ENCODE data around the gene TPRG1L. TPM values are rescaled to one million over a fixed set of nuclear protein-coding genes. Genes with fewer than 3 reads are reported as not detected.

Gene TPRG1L
- total RNA-seq, 1 donor from 2014 or later, result 10.6 TPM

GRCh38 chr1:3608154-3608553 is 16.7 kb upstream of the TPRG1L start:
- Histone ChIP-seq H3K4me1 (peaks cover 44% of the 10 kb centered on the region), H2AFZ (replicated peaks) (no peak overlapping the region), H3F3A (ENCODE audit: low read depth) (peaks cover 4% of the 10 kb centered on the region), H3K27me3 (peaks cover 16% of the 10 kb centered on the region), H3K27ac (no peak overlapping the region), H3K79me2 (ENCODE audit: low read depth) (peaks cover 25% of the 10 kb centered on the region), H3K9ac (no peak overlapping the region), H3K4me3 (no peak overlapping the region), H3K9me3 (ENCODE audit: low read depth) (no peaks in the 10 kb centered on the region), H4K20me1 (ENCODE audit: low read depth) (peaks cover 46% of the 10 kb centered on the region), H3K36me3 (no peaks in the 10 kb centered on the region), H3K4me2 (no peak overlapping the region)
- peak overlapping the region; percentile 38 for H3K4me3 Mint-ChIP-seq
- DNase-seq (ENCODE audit: low spot score), result no peak
- no peaks in the 10 kb centered on the region for H3K9me3 Mint-ChIP-seq
- peaks cover 45% of the 10 kb centered on the region for H3K4me1 Mint-ChIP-seq
- H3K27ac Mint-ChIP-seq, result no peak overlapping the region
- H3K27me3 Mint-ChIP-seq (ENCODE audit: insufficient read depth, low read depth), result peaks cover 4% of the 10 kb centered on the region
- H3K36me3 Mint-ChIP-seq, result no peaks in the 10 kb centered on the region
- TF ChIP-seq EZH2phosphoT487 (IDR thresholded peaks at IDR 0.05), result no peak
- TF ChIP-seq, protein P1, sequence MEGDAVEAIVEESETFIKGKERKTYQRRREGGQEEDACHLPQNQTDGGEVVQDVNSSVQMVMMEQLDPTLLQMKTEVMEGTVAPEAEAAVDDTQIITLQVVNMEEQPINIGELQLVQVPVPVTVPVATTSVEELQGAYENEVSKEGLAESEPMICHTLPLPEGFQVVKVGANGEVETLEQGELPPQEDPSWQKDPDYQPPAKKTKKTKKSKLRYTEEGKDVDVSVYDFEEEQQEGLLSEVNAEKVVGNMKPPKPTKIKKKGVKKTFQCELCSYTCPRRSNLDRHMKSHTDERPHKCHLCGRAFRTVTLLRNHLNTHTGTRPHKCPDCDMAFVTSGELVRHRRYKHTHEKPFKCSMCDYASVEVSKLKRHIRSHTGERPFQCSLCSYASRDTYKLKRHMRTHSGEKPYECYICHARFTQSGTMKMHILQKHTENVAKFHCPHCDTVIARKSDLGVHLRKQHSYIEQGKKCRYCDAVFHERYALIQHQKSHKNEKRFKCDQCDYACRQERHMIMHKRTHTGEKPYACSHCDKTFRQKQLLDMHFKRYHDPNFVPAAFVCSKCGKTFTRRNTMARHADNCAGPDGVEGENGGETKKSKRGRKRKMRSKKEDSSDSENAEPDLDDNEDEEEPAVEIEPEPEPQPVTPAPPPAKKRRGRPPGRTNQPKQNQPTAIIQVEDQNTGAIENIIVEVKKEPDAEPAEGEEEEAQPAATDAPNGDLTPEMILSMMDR (IDR thresholded peaks at IDR 0.05), result no peak
- TF ChIP-seq EZH2 (IDR thresholded peaks at IDR 0.05), result no peak

DNA sequence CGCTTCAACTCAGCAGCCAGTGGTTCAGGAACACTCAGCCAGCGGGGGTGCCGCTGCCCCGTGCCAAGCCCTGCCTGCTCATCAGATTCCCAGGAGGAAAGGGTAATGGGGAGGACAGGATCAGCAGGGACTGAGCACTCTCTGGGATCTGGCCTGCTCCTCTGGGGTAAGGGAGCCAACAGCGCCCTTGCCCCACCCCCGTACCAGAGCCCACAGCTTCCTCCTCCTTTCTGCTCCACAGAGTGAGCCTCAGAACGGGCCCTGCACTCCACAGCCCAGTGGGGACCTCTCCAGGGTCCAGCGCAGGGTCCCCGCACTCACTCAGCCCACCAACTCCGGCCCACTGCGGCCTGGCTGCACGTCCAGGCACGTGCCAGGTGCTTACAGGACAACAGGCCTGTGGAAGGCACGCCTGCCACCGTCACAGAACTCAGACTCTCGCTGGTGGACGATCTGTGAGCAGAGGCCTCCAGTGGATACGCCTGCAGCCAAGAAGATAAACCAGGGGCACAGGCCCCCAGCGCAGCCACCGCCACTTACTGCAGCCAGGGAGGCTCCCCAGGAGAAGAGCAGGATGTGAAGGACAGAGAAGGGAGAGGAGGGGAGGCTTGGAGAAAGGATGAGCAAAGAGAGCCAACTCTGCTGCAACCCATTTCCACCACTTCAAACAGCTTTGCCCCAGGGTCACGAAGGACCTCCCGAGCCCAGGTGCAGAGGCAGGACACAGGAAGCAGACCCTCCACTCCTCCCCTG is 15.6 kb upstream of the TPRG1L start:
- Mint-ChIP-seq H3K36me3 (no peaks in the 10 kb centered on the region), H3K27me3 (ENCODE audit: insufficient read depth, low read depth) (peaks cover 8% of the 10 kb centered on the region), H3K4me1 (peaks cover 55% of the 10 kb centered on the region), H3K4me3 (peak overlapping the region; percentile 91), H3K9me3 (no peaks in the 10 kb centered on the region), H3K27ac (no peak overlapping the region)
- H4K20me1 ChIP-seq (ENCODE audit: low read depth), result peaks cover 48% of the 10 kb centered on the region
- H2AFZ ChIP-seq (replicated peaks), result no peak overlapping the region
- H3K4me3 ChIP-seq, result no peak overlapping the region
- no peaks in the 10 kb centered on the region for H3K9me3 ChIP-seq (ENCODE audit: low read depth)
- no peak for DNase-seq (ENCODE audit: low spot score)
- H3F3A ChIP-seq (ENCODE audit: low read depth), result peaks cover 4% of the 10 kb centered on the region
- H3K27ac ChIP-seq, result no peak overlapping the region
- peaks cover 20% of the 10 kb centered on the region for H3K27me3 ChIP-seq
- no peaks in the 10 kb centered on the region for H3K36me3 ChIP-seq
- peaks cover 25% of the 10 kb centered on the region for H3K79me2 ChIP-seq (ENCODE audit: low read depth)
- no peak overlapping the region for H3K9ac ChIP-seq
- peaks cover 44% of the 10 kb centered on the region for H3K4me1 ChIP-seq
- TF ChIP-seq, protein P1 (IDR thresholded peaks at IDR 0.05), result no peak
- TF ChIP-seq EZH2phosphoT487 (IDR thresholded peaks at IDR 0.05), result no peak
- TF ChIP-seq EZH2 (IDR thresholded peaks at IDR 0.05), result no peak
- peak overlapping the region; percentile 96 for H3K4me2 ChIP-seq

DNA sequence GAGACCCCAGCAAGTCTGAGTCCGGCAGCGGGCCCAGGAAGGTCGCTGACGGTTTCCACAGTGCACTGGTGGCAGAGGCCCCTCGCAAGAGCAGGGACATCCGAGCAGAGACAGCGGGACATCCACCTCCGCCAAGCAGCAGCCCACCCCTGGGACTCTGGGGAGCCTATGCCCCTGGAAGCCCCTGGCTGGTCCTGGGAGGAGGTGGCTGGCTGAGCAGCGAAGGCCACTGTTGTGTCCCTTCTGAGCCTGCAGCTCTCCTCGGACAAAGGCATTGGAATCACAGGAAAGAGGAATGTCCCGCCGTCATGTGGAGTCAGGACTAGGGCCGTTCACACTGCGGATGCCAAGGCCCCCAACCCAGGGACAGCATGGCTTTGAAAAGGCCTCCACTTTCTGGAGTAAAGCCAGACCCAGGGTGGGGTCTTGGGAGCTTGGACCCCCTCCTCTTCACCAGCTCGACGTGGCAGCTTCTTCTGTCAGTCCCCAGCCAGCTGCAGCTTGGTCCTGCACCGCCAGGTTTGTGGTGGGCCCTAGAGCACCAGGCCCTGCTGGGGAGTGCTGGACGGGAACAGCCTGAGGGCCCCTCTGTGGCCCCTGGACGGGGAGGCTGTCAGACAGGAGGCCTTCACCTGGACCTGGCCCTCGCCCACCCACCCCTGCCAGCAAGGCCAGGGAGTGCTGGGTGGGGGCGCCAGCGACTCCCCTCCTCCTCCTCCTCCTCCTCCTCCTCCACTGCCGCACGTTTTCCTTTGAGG is 14.9 kb upstream of the TPRG1L start:
- no peaks in the 10 kb centered on the region for H3K36me3 Mint-ChIP-seq
- H4K20me1 ChIP-seq (ENCODE audit: low read depth), result peaks cover 56% of the 10 kb centered on the region
- H3K27me3 ChIP-seq, result peaks cover 20% of the 10 kb centered on the region
- H3F3A ChIP-seq (ENCODE audit: low read depth), result peaks cover 11% of the 10 kb centered on the region
- no peaks in the 10 kb centered on the region for H3K36me3 ChIP-seq
- H3K27me3 Mint-ChIP-seq (ENCODE audit: insufficient read depth, low read depth), result peaks cover 8% of the 10 kb centered on the region
- peaks cover 25% of the 10 kb centered on the region for H3K79me2 ChIP-seq (ENCODE audit: low read depth)
- H3K27ac Mint-ChIP-seq, result no peak overlapping the region
- no peak overlapping the region for H3K9ac ChIP-seq
- H3K4me3 Mint-ChIP-seq, result peak overlapping the region; percentile 91
- TF ChIP-seq EZH2 (IDR thresholded peaks at IDR 0.05) (no peak), EZH2phosphoT487 (IDR thresholded peaks at IDR 0.05) (no peak)
- TF ChIP-seq, protein P1 (IDR thresholded peaks at IDR 0.05), result no peak
- H3K4me1 ChIP-seq, result peaks cover 52% of the 10 kb centered on the region
- H2AFZ ChIP-seq (replicated peaks), result no peak overlapping the region
- peak overlapping the region; percentile 96 for H3K4me2 ChIP-seq
- H3K4me3 ChIP-seq, result peak overlapping the region; percentile 72
- H3K27ac ChIP-seq, result no peak overlapping the region
- no peaks in the 10 kb centered on the region for H3K9me3 ChIP-seq (ENCODE audit: low read depth)
- peak; percentile 66 for DNase-seq (ENCODE audit: low spot score)
- H3K9me3 Mint-ChIP-seq, result no peaks in the 10 kb centered on the region
- peaks cover 63% of the 10 kb centered on the region for H3K4me1 Mint-ChIP-seq

Data from neural progenitor cell (in vitro differentiated cells).